HG03521 (cell line): ENCODE results near the gene WIPF1.
A peak's percentile ranks its signal among the peaks of the same experiment; 100 is the strongest.

Experiments used
- ATAC-seq: cut with Tn5 transposase; IDR thresholded peaks from one replicate; pipeline ENCODE4 v1.9.1; 2021; ENCODE audit warnings: mild to moderate bottlenecking, moderate library complexity; ENCODE audit not compliant: unreplicated experiment

Gene WIPF1

GRCh38 chr2:174623106-174623637, 25.6 kb upstream of the WIPF1 start:
- ATAC-seq, result no peak

GRCh38 chr2:174621323-174621722, 23.7 kb upstream of the WIPF1 start:
- no peak for ATAC-seq

DNA sequence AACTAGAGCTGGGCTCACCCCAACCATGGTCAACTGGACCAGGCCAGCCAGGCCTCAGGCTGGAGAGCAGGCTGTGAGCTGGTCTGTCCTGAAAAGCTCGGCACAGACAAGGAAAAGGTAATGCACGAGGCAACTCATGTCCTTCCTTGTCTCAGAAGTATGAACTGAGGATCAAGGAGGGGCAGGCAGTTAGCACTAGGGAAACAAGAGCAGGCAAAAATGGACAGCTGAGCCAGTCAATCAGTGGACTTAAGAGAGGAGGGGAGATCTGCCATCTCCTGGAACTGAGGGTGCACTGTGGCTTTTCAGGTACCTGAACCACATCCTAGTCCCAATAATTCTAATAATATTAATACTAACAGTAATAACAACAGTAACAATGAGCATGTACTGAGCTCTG, 20.6 kb upstream of the WIPF1 start:
- ATAC-seq, result no peak

DNA sequence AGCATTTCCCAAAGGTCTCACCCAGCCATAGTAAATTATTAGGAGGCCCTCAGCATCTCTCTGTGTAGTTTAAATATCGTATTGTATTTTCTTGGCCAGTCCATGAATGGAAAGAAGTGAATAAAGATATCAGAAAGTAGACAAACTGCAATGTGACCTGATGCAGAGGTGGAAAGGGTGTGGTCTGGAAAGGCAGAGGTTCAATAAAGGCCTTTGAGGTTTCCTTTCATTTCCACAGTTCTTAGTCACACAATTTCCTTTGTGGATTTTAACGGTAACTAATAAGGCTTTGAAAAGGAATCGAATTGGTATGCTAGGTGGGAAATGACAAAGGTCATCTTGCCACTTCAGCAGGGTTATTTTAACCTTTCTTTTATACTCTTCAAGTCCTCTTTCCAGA, 20.1 kb upstream of the WIPF1 start:
- ATAC-seq, result no peak

- ATAC-seq, result no peak
These were observed 19.5 kb upstream of the WIPF1 start for GRCh38 chr2:174617120-174617519.

- ATAC-seq, result no peak
These were observed 18.4 kb upstream of the WIPF1 start for GRCh38 chr2:174615871-174616436.

- ATAC-seq, result no peak
These were observed 16.7 kb upstream of the WIPF1 start for GRCh38 chr2:174614261-174614660.

- ATAC-seq, result no peak
These were observed 15.9 kb upstream of the WIPF1 start for GRCh38 chr2:174613531-174613930.

DNA sequence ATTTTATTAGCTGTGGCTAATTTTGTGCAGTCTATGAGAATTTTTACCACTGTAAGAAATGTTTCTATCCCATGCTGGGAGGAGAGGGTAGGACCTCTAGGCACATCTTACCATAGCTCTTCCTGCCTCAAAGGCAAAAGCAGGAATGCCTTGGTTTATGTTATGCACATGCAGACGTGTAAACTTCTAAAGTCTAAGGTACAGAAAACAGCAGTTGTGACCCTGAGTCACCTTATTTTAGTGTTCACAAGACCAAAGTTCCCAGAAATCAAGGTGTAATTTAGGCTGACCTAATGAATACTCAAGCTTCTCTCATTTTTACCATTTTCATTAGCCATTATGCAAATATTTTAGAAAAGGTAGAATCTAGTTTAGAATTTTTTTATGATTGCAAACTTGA, 15.4 kb upstream of the WIPF1 start:
- ATAC-seq, result no peak

DNA sequence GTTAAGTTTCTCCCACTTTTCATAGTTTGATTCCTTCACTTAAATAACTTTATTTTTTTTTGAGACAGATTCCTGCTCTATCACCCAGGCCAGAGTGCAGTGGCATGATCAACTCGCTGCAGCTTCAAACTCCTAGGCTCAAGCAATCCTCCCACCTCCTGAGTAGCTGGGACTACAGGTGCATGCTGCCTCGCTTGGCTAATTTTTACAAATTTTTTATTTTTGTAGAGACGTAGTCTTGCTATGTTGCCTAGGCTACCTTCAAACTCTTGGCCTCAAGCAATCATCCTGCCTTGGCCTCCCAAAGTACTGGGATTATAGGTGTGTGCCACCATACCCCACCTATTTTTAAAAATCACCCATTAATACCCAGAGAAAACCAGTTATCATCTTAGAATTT, 14.2 kb upstream of the WIPF1 start:
- peak; percentile 33 for ATAC-seq

DNA sequence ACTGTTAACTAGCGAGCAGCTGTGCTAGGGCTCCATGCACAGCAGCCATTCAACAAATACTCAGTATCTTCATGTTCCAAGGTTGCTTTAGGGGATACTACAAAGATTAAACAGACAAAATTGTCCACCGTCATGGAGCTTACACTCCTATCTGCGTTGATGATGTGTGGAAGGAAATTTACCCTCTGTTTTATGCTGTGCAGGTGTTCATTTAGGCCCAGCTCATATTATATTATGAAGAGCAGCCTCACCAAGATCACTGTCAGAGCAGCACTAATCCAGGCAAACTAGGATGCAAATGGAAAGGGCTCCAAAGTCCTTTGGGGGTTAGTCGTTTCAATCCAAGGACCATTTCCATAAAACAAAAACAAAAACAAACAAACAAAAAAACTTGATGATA, 13.4 kb upstream of the WIPF1 start:
- no peak for ATAC-seq

- no peak for ATAC-seq
These were observed 12.8 kb upstream of the WIPF1 start for GRCh38 chr2:174610243-174610995.

GRCh38 chr2:174609261-174609660, 11.7 kb upstream of the WIPF1 start:
- no peak for ATAC-seq

GRCh38 chr2:174608866-174609214, 11.2 kb upstream of the WIPF1 start:
- peak; percentile 19 for ATAC-seq

DNA sequence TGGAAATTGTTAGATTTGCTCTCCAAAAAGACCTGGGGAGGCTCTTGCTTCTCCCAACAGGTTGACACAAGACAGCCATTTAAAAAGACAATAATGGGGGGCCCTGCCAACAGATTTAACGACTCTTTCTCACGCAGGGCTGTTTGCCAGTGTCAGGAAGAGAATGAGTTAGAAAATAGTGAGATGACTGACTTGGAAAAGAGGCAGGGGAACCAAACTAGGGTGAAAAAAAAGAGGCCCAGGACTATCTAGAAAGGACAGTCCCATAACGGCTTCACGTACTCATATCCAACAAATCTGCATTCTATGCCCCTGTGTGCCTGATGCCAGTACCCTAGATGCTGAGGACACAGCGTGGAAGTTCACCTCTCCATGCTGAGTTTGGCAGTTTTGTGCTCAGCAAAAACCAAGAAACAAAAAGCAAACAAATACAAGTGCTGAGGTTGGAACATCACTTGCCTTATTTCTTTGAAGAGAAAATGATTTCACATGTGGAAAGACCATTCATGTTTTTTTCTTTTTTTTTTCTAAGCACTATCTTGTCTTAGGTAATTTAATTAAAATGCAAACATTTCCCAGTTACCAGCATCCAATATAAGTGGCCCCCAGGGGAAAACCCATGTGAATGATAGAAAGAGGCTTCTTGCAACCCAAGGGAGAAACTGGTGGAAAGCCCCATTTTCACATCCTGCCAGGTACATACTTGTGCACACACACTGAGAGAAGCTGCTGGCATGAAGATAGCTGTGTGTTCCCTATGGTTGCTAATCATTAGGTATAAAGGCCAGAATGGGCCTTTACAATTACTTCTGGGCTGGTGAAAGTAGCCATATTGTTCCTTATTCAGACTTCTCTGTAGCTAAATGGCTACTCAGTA, 10.6 kb upstream of the WIPF1 start:
- ATAC-seq, result peak; percentile 60

DNA sequence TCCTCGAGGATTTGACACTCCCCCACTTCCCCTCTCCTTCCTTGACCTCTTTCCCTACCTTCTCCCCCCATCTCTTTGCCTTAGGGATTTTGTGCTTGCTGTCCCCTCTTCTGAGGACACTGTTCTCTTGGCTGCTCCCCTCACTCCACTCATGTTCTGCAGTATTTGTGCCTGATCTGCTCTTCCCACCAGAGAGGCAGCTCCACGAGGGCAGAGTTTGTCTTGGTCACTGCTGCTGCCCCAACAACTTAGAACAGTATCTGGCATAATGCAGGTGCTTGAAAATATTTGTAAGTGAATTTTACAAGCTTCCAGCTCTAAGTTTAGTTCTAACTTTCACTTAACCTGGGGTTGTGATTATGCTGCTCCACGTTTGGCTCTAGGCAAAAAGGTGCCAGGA, 10.0 kb upstream of the WIPF1 start:
- ATAC-seq, result no peak

GRCh38 chr2:174606336-174606735, 8.7 kb upstream of the WIPF1 start:
- no peak for ATAC-seq

DNA sequence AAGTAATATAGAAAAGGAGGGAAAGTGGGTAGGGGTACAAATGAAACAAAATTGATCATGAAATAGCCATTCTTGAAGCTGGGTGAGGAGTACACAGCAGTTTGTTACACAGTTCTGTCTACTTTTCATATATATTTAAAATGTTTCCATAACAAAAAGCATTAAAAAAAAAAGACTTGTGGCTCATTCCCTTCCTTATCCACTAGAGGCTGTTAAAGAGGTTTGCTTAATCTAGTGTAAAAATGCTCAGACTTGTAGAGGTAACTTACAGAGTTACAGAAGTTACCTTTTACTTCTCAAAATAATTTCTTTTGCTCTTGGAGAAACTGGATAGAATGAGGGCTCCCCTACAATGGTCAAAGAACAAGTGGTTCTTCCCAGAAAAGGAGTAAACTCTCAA, 8.1 kb upstream of the WIPF1 start:
- no peak for ATAC-seq

- no peak for ATAC-seq
These were observed 5.7 kb upstream of the WIPF1 start for GRCh38 chr2:174603280-174603679.

DNA sequence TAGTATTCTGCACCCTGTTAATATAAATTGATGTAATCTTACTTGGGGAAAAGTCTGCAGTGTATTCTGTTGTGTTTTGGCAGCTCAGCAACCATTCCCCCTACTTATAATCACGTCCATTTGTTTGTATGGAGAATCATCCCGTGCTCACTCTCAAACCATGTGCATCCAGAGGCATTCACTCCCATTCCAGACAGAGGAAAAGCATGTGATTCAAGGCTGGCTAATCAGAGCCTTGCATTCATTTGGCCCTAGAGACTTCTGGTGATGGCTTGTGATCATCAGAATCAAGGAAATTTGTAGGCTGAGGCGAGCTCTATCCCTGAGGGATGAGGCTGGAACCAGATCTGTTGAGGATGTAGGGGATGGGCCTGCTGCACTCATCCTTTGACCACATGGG, 5.1 kb upstream of the WIPF1 start:
- ATAC-seq, result no peak

DNA sequence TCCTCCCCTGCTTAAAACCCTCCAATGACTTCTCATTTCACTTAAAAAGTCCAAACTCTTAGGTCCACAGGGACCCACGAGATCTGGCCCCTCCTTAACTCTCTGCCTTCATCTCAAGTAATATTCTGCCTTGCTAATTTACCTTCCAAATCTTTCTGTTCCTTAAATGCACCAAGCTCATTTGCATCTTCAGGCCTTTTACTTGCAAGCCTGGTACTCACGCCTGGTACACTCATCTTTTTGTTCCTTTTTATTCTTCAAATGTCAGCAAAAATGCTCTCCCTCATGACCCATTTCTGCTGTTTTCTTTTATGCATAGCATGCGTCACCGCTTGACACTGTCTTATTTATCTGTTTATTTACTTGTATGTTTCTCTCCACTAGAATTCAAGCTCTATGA, 2.7 kb upstream of the WIPF1 start:
- ATAC-seq, result no peak
